Stimulated activated CD4-positive, alpha-beta T cell treated with anti-CD3 and anti-CD28 coated beads, TNF-alpha, amount 100 ng/mL, for 48 hours (primary cell): Measurements from ENCODE around the gene ROR2.
"Not testable (repeated sequence)": the region's sequence is repeated elsewhere in the genome, so short reads cannot be mapped to it uniquely, and the experiment has no call there.

Source experiments
- DNase-seq, 3 donors: peaks; one replicate each; pipeline ENCODE4 v3.0.0-alpha.2; 2020; ENCODE audit warnings: low read depth in 3 of 3

The ROR2 gene

DNA sequence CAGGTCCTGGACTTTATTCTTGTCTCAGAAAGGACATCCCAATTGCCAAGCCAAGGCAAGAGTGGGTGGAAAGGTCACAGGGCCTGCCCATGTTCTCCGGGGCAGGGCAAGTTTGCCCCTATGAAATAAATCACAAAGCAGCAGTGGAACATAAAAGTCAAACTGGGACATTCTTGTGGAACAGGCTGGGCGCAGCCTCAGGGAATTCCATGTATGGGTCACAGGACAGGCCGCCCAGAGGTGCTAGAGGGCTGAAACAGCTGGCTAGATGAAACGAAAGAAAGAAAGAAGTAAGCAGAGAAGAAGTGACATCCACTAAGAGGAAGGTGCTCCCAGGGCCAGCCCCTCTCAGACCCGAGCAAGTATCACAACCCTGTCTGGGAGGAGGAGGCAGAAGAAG lies 307.3 kb downstream of the ROR2 start:
- no peak for DNase-seq

DNA sequence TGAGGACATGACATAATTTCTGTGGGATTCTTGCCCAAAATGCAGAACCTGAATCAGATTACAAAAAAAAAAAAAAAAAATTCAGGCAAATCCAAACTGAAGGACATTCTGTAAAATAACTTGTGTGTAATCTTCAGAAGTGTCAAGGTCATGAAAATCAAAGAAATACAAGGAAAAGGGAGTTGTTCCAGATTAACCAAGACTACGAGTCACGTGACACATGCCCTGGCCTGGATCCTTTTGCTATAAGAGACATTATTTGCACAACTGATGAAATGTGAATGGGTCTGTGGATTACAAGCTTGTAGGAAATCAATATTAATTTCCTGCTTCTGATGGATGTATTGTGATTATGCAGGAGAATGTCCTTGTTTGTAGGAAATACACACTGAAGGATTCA lies 309.6 kb downstream of the ROR2 start:
- DNase-seq = no peak

DNA sequence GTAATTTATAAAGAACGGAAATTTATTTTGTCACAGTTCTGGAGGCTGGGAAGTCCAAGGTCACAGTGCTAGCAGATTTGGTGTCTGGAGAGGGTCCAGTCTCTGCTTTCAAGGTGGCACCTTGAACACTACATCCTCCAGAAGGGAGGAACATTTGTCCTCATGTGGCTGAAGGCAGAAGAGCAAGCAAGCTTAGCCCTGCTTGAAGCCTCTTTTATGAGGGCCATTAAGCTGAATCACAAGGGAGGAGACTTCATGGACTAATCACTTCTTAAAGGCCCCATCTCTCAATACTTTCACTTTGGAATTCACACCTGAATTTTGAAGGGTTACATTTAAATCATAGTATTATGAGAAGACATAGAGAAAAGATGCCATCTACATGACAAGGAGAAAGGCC lies 311.0 kb downstream of the ROR2 start:
- no peak for DNase-seq

DNA sequence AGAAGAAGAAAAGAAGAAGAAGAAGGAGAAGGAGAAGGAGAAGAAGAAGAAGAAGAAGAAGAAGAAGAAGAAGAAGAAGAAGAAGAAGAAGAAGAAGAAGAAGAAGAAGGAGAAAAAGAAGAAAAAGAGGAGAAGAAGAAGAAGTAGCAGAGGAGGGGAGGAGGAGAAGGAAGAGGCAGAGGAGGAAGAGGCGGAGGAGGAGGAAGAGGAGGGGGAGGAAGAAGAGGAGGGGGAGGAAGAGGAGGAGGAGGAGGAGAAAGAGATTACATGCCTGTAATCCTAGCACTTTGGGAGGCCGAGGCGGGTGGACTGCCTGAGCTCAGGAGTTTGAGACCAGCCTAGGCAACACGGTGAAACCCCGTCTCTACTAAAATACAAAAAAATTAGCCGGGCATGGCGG lies 315.2 kb downstream of the ROR2 start:
- DNase-seq = not testable (repeated sequence)

DNA sequence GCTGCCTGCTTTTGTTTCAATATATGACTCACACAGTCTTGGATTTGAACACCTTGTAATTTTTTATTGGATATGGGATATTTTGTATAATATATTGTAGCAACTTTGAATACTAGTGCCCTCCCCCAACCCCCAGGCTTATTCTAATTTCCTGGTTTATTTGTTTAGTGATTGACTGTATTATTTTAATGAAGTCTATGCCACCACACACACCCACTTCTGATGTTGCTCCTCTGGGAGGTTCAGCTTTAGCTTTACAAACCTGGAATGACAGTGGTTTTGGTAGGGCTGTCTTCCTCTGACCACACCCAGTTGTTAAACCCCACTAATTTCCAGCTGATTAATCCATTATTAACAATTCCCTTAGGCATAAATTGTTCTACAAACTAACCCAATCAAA lies 320.3 kb downstream of the ROR2 start:
- DNase-seq = no peak

DNA sequence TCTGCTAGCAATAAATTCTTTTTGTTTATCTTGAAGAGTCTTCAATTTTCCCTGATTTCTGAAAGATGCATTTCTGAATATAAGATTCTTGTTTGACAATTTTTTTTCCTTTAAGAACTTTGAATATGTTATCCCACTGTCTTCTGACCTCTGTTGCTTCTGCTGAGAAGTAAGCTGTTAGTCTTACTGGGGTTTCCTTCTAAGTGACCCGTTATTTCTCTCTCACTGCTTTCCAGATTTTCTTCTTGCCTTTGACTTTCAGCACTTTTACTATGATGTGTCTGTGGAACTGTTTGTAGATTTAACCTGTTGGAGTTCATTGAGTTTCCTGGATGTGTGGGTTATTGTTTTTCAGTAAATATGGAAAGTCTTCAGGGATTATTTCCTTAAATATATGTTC lies 321.1 kb downstream of the ROR2 start:
- DNase-seq = no peak

DNA sequence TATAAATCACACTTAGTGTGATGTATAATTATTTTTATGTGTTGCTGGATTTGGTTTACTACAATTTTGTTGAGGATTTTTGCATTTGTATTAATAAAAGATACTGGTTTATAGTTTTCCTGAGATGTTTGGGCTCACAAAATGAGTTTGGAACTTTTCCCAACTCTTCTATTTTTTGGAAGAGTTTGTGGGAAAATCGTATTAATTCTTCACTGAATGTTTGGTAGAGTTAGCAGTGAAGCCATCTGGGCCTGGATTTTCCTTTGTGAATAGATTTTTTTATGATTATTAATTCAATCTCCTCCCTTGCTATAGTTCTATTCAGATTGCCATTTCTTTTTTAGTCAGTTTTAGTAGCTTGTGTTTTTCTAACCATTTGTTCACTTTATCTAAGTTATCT lies 324.7 kb downstream of the ROR2 start:
- no peak for DNase-seq

DNA sequence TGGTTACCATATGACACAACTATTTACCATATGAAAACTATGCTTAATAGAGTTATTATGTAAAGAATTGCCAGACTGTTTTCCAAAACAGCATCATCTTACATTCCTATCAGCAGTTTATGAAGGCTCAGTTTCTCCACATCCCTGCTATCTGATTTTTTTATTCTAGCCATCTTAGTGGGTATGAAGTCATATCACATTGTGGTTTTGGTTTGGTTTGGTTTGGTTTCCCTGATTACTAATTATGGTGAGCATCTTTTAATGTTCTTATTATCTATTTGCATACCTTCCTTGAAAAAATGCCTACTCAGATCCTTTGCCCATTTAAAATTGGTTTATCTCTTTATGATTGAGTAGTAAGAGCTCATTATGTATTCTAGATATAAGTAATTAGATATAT lies 327.0 kb downstream of the ROR2 start:
- DNase-seq = no peak

DNA sequence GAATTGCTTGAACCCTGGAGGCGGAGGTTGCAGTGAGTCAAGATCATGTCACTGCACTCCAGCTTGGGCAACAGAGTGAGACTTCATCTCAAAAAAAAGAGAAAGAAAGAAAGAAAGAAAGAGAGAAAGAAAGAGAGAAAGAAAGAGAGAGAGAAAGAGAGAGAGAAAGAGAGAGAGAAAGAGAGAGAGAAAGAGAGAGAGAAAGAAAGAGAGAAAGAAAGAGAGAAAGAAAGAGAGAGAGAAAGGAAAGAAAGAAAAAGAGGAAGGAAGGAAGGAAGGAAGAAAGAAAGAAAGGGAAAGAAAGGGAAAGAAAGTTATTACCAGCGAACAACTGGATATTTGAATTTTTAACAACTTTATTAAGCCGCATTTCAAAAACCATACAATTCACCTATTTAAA lies 327.9 kb downstream of the ROR2 start:
- not testable (repeated sequence) for DNase-seq

DNA sequence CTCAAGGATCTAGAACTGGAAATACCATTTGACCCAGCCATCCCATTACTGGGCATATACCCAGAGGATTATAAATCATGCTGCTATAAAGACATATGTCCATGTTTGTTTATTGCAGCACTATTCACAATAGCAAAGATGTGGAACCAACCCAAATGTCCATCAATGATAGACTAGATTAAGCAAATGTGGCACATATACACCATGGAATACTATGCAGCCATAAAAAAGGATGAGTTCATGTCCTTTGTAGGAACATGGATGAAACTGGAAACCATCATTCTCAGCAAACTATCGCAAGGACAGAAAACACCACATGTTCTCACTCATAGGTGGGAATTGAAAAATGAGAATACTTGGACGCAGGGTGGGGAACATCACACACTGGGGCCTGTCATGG lies 336.0 kb downstream of the ROR2 start:
- not testable (repeated sequence) for DNase-seq

DNA sequence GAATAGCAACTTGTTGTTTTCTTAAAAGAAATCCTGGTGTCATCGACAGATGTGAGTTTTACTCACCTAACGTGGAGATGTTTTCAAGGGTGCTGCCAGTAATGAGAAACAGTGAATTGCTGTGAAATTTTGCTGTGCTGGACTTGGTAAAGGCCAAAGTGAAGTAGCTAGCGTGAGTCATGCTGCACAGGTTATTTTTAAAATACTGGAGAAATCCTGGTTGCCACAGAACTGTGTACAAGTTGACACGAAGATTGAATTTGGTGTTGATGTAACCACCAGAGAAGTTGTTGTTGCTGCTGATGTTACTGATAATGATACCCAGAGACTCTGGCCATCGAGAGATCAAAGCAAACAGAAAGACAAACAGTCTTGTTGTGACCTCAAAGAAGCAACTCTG lies 338.4 kb downstream of the ROR2 start:
- DNase-seq = no peak

DNA sequence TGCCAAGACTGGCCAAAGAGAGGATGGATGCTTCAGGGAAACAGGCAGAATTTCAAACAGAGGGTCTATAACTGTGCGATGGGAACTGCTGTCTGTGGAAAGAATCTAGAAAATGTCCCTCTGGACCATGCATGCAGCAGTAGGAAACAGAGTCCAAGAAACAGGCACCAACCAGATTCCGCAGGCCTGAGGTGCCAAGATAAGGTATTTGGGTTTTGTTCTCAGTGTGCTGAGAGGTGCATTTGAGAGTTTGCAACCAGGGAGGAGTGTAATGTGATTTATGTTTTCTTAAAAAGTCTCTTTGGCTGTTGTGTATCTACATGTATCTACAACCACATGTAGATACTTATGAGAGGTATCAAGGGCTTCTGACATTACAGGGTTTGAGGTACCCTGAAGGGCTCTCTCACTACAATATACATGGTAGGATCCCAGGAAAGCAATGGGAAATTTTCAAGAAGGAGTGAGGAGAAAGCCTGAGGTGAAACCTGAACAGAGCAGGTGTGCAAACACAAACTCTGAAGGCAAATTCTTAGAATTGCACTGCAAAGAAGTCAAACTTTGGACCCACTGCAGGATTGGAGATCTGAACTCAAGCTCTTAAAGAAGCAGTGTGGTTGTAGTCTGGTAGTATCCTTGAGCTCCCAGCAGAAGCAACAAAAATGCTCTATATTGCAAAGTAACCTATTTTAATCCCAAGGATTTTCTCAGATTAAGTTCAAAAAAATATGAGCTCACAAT lies 343.6 kb downstream of the ROR2 start:
- DNase-seq = no peak

DNA sequence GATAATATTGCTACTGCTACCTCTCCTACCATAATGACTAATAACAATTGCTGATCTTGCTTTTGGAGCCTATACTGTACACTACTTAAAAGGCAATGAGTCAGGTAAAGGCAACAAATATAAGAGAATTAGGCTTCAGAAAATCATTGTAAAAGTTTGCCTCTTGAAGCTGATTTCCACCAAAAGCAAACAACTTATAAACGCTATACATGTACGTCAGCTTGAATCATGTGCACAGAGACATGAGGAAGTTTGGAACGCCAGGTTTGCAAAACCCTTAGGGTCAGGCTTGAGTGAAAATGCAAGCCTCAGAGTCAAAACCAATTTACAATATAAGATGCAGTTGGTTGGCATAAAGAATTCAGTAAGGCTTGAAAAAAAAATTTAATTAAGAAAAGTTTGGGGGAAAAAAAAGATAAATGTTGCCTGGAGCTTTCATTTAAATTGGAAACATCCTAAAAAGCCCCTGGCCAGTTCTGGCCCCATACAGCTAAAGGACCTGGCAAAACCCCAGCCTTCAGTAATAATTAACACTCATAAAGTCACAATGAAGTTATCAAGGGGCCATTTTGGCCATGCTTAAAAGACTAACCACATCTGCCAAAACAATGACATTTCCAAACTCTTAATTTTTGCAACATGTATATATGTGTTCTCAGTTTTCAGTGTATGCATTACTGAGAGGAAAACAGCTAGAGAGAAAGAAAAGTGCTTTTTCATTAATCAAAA lies 345.4 kb downstream of the ROR2 start:
- no peak for DNase-seq

DNA sequence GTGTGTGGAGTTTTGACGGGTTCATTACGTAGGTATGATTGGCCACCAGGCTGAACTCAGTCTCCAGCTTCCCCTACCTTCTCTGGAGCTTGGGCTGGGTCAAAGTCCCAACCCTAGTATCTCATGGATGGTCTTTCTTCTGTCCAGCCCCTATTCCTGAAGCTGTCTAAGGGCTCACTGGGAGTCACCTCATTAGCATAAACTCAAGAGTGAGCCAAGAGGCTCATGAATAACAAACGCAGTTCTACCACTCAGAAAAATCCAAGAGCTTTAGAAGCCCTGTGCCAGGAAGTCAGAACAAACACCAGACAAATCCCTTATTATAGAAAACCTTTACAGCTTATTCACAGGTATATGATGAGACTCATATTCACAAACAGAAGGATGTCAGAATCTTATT lies 346.1 kb downstream of the ROR2 start:
- DNase-seq = no peak

DNA sequence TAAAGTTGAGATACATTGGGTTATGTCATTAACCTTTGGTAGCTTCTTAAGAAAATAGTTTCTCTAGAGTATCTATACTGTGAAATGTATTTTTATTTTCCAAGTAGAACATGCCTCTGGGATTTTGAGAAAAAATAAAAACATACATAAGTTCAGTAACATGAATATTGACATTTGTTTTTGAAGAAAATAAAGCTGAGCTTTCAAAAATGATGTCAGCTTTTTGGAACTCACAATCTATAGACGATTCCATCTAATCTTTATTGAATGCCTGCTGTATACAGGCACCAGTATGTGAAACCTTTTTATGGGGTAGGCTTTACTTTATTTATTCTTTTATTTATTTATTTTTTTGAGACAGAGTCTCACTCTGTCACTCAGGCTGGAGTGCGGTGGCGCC lies 350.5 kb downstream of the ROR2 start:
- DNase-seq = no peak

DNA sequence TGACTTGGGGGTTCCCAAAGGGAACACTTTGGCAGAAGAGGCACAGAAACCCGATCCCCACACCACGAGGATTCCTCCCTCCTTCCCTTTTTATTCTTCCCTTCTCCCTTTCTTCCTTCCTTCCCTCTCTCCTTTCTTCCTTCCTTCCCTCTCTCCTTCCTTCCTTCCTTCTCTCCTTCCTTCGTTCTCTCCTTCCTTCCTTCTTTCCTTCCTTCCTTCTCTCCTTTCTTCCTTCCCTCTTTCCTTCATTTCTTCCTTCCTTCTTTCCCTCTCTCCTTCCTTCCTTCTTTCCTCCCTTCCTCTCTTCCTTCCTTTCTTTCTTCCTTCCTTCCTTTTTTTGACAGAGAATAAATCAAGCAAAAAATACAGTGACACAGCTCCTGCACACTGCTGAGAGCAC lies 358.4 kb downstream of the ROR2 start:
- no peak for DNase-seq

DNA sequence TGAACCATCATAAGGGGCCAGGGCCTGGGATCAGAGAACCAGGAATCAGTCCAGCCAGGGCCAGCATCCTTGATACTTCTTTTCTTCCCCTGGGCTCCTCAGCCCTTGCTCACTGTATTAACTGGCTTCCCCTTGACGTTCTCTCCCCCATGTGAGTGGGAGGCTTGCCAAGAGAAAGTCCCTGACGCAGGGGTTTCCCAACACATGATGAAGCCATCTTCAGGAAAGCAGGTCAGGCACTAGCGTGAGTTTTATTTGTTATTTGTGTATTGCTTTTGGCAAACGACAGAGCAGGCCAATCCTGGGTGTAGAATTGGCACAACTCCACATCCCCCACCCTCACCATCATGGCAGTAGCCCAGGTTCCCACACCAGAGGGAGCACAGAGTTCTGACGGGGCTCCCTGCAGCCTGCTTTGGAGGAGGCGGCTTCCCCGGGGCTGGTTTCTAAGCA lies 360.9 kb downstream of the ROR2 start:
- DNase-seq = no peak

DNA sequence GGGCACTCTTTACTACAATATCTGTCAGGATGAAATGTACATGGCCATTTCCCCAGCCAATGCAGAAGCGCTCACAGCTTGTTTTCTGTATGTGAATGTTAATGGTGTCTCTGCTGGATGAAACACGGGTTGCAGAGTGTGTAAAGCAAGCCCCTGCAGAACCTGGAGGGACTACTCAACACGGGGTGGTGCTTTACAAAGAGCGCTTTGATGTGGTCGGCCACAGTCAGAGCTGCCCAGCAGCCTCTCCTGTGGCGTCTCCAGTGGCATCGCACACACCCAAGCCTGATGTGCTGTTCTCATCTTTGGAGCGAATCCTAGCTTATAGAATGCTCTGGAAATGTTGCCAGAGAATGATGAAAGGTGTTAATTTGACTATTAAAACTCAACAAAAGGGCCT lies 363.7 kb downstream of the ROR2 start:
- no peak for DNase-seq

DNA sequence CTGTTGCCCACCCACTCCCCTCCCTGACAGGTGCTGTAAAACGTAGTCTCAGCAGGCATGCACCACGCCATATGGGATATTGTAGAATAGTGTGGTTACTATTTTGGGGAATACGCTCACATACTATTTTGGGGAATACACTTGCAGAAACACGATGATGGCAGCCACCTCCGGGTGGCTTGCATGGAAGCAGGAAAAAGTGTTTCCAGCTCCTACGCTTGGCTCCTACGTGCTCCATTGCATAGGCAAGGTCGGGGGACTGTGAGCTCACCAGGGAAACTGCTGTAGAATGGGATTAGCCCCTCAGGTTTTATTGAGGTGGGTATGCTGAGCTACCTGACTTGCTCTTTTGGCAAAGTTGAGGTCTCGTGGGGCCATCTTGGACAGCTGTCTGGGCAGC lies 366.1 kb downstream of the ROR2 start:
- DNase-seq = no peak

DNA sequence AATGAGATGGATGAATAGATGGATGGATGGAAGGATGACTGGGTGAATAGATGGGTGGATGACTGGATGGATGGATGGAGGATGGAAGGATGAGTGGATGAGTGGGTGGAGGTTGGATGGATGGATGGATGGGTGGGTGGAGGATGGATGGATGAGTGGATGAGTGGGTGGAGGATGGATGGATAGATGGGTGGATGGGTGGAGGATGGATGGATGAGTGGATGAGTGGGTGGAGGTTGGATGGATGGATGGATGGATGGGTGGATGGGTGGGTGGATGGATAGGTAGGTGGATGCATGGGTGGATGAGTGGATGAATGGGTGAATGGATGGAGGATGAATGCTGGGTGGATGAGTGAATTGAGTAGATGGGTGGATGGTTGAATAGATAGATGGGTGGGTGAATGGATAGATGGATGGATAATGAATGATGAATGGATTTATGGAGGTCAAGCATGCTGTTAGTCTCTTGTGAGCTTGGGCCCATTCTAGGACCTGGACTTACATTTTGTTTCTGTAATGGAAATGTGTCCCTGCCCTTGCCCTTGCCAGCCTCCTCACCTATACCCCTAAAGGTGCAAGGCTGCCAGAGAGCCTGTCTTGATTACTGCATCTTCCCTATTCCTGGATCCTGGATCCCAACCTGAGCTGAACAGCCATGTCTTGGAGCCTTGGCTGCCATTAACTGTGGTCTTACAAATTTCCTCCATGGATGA lies 366.7 kb downstream of the ROR2 start:
- DNase-seq = no peak

DNA sequence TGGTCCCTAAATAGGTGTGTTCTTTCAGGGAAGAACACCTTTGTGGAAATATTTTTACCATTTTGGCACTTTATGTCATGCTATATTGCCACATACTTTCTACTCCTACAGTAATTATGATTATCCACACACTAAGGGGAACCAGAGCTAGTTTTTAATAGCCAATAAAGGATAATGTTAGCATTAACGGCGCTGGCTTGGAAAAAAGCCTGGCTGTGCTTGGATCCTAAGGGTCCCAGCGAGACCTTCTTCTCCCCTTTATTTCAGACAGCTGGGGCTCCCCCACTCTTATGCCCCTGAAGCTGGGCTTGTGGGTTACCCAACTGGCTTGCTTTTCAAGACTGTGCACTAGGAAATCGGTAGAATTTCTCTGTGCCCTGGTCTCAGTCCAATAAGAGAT lies 367.8 kb downstream of the ROR2 start:
- DNase-seq = no peak

DNA sequence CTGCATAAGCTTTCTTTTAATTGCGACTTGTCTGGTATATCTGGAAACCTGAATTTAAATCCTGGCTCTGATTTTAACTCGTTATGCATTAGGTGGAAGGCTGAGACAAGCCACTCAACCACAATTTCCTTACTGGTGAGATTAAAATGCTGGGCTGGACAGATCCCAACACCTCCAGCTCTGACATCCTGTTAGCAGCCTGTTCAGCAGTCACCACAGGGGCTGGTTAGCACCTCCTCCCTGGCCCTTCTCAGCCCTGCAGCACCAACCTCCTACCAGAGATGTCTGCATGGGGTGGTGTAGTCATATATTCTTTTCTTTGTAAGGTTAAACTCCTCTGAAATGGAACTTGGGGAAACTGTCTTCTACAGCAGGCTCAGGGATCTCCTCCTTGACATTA lies 369.9 kb downstream of the ROR2 start:
- no peak for DNase-seq

DNA sequence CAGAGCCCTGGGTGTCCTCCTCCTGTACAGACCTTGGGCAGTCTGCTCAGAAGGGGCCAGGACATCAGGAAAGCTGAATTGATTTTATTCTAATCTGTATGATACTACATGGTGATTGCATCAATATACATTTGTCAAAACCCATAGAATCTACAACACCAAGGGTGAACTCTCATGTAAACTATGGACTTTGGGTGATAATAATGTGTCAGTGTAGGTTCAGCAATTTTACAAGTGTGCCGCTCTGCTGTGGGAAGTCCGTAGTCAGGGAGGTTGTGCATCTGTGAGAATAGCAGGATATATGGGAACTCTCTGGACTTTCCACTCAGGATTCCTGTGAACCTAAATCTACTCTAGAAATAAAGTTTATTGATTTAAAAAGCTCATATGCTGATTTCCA lies 371.1 kb downstream of the ROR2 start:
- no peak for DNase-seq
